DOHH2 (cell line): ENCODE data around the gene GABPB1.

Experiments
- H3F3A ChIP-seq: fragments of 200-600 bp; sonication (generic), shearing (Covaris generic); 2 replicates; pipeline ENCODE4 v1.6.0; 2016; ENCODE audit warnings: antibody characterized with exemption, mild to moderate bottlenecking; ENCODE audit not compliant: control insufficient read depth, insufficient read depth
- H3K27ac ChIP-seq: fragments of 200-600 bp; sonication (generic); 2 replicates; pipeline ENCODE4 v1.5.1; 2014; ENCODE audit warnings: low read depth, mild to moderate bottlenecking, low read length, moderate library complexity
- H3K27me3 ChIP-seq: fragments of 200-600 bp; sonication (generic); 2 replicates; pipeline ENCODE4 v1.6.1; 2014; ENCODE audit warnings: mild to moderate bottlenecking, low read length, mixed read lengths; ENCODE audit not compliant: control insufficient read depth
- H3K36me3 ChIP-seq: fragments of 200-600 bp; sonication (generic); 2 replicates; pipeline ENCODE4 v1.6.1; 2014; ENCODE audit warnings: mild to moderate bottlenecking, low read length, moderate library complexity, mixed read lengths; ENCODE audit not compliant: control insufficient read depth
- H3K4me1 ChIP-seq: fragments of 200-600 bp; sonication (generic); 2 replicates; pipeline ENCODE4 v1.6.1; 2014; ENCODE audit warnings: mild to moderate bottlenecking, low read length, mixed read lengths; ENCODE audit not compliant: control insufficient read depth
- H3K4me2 ChIP-seq: fragments of 200-600 bp; sonication (generic); 2 replicates; pipeline ENCODE4 v1.6.0; 2014; ENCODE audit warnings: mild to moderate bottlenecking, low read length, moderate library complexity
- H3K4me3 ChIP-seq: fragments of 200-600 bp; sonication (generic); 2 replicates; pipeline ENCODE4 v1.5.1; 2014; ENCODE audit warnings: mild to moderate bottlenecking, low read length, mixed read lengths
- H3K79me2 ChIP-seq: fragments of 200-600 bp; sonication (generic); 2 replicates; pipeline ENCODE4 v1.6.1; 2014; ENCODE audit warnings: mild to moderate bottlenecking, low read length, mixed read lengths; ENCODE audit not compliant: control insufficient read depth
- H3K9me2 ChIP-seq: fragments of 200-600 bp; sonication (generic); replicated peaks from 2 replicates; pipeline ENCODE4 v1.6.1; 2014; ENCODE audit warnings: mild to moderate bottlenecking, low read length, mixed read lengths; ENCODE audit not compliant: control insufficient read depth
- H3K9me3 ChIP-seq: fragments of 200-600 bp; sonication (generic); 2 replicates; pipeline ENCODE4 v1.6.1; 2014; ENCODE audit warnings: antibody characterized with exemption, low read length, mixed read lengths; ENCODE audit not compliant: control insufficient read depth, insufficient read depth
- H4K20me1 ChIP-seq: fragments of 200-600 bp; sonication (generic); 2 replicates; pipeline ENCODE4 v1.6.0; 2014; ENCODE audit warnings: low read depth, mild to moderate bottlenecking, antibody characterized with exemption, low read length, moderate library complexity; ENCODE audit not compliant: control insufficient read depth, insufficient read depth
- EZH2phosphoT487 ChIP-seq: fragments of 200-600 bp; sonication (generic); IDR thresholded peaks from 2 replicates; pipeline ENCODE4 v1.6.1; 2017; ENCODE audit warnings: borderline replicate concordance, mild to moderate bottlenecking, antibody characterized with exemption, low read length, moderate library complexity, mixed read lengths
- TF ChIP-seq, protein P1 (sequence below): fragments of 200-600 bp; sonication (generic); IDR thresholded peaks from one replicate; pipeline ENCODE4 v1.5.1; 2014; ENCODE audit warnings: antibody characterized with exemption, mild to moderate bottlenecking, low read depth, low read length; ENCODE audit not compliant: poor library complexity, severe bottlenecking

The GABPB1 gene

DNA sequence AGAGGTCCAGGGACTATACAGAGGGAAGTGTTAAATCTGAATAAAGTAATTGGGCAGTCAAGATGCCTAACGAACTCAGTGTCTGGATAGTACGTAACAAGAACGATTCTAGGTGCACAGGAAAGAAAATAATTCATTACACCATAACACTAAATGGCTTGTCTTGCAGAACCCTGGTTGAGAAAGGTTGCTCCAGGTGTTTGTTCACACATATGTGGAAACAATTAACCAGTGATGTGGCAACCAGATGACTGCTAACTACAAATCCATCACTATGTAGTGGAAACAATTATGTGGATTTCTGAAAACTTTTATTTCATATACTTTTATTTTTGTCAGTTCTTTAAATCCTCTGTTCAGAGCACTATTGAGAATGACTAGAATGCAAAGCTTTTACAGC lies 79.1 kb downstream of the GABPB1 start:
- H3K27me3 ChIP-seq, result no peaks in the 10 kb centered on the region
- H3K9me2 ChIP-seq, result no peaks in the 10 kb centered on the region
- H3K9me3 ChIP-seq, result no peaks in the 10 kb centered on the region
- H3K4me2 ChIP-seq, result no peak overlapping the region
- H3K79me2 ChIP-seq, result no peaks in the 10 kb centered on the region
- H3K27ac ChIP-seq, result no peak overlapping the region
- H3K4me1 ChIP-seq, result no peaks in the 10 kb centered on the region
- no peak for TF ChIP-seq EZH2phosphoT487
- TF ChIP-seq, protein P1, sequence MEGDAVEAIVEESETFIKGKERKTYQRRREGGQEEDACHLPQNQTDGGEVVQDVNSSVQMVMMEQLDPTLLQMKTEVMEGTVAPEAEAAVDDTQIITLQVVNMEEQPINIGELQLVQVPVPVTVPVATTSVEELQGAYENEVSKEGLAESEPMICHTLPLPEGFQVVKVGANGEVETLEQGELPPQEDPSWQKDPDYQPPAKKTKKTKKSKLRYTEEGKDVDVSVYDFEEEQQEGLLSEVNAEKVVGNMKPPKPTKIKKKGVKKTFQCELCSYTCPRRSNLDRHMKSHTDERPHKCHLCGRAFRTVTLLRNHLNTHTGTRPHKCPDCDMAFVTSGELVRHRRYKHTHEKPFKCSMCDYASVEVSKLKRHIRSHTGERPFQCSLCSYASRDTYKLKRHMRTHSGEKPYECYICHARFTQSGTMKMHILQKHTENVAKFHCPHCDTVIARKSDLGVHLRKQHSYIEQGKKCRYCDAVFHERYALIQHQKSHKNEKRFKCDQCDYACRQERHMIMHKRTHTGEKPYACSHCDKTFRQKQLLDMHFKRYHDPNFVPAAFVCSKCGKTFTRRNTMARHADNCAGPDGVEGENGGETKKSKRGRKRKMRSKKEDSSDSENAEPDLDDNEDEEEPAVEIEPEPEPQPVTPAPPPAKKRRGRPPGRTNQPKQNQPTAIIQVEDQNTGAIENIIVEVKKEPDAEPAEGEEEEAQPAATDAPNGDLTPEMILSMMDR, result no peak
- no peaks in the 10 kb centered on the region for H3F3A ChIP-seq
- peaks cover 6% of the 10 kb centered on the region; the same call in 1 of the 2 replicates for H3K36me3 ChIP-seq
- H4K20me1 ChIP-seq, result no peaks in the 10 kb centered on the region; the same call in 1 of the 2 replicates
- no peak overlapping the region for H3K4me3 ChIP-seq

DNA sequence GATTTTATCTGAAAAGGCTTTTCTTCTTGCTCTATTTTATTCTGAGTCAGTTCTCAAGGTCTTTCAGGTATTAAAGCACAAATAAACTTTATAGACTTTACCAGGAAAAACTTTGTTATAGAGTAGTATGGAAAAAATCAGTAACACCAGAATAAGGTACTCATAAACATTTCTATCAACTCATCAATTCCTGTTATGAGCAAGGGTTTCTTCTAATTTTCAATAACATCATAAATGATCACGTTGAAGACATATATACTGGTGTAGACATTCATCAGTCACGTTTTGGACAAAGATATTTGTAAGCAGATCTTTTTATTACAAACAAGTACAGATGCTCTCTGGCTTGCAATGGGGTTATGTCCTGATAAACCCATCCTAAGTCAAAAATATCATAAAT lies 79.9 kb downstream of the GABPB1 start:
- Histone ChIP-seq H3K4me3 (no peak overlapping the region), H3K4me1 (no peaks in the 10 kb centered on the region), H4K20me1 (no peaks in the 10 kb centered on the region; the same call in 1 of the 2 replicates), H3K9me2 (no peaks in the 10 kb centered on the region), H3K4me2 (no peak overlapping the region), H3K79me2 (no peaks in the 10 kb centered on the region), H3F3A (no peaks in the 10 kb centered on the region), H3K36me3 (peaks cover 6% of the 10 kb centered on the region; the same call in 1 of the 2 replicates), H3K27me3 (no peaks in the 10 kb centered on the region), H3K27ac (no peak overlapping the region), H3K9me3 (no peaks in the 10 kb centered on the region)
- TF ChIP-seq, protein P1, result no peak
- TF ChIP-seq EZH2phosphoT487, result no peak

DNA sequence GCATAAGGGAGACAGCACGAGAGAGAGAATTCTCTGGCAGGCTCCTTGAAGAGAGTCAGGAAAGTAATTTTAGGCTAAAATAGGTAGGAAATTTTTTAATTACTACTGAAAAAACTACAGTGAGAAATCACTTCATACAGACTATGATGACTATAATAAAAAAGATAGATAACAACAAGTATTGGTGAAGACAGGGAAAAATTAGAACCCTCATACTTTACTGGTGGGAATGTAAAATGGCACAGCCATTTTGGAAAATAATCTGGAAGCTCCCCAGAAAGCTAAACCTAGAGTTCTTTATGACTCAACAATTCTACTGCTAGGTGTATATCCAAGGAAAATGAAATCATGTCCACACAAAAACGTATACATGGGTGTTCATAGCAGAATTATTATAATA lies 87.4 kb downstream of the GABPB1 start:
- no peaks in the 10 kb centered on the region for H3F3A ChIP-seq
- no peaks in the 10 kb centered on the region for H4K20me1 ChIP-seq
- no peaks in the 10 kb centered on the region for H3K9me2 ChIP-seq
- H3K27me3 ChIP-seq, result peaks cover 3% of the 10 kb centered on the region; the same call in 1 of the 2 replicates
- no peak overlapping the region for H3K27ac ChIP-seq
- no peaks in the 10 kb centered on the region for H3K4me1 ChIP-seq
- no peaks in the 10 kb centered on the region for H3K79me2 ChIP-seq
- no peak overlapping the region for H3K4me2 ChIP-seq
- no peaks in the 10 kb centered on the region for H3K9me3 ChIP-seq
- TF ChIP-seq, protein P1, result no peak
- TF ChIP-seq EZH2phosphoT487, result no peak
- H3K4me3 ChIP-seq, result no peak overlapping the region
- H3K36me3 ChIP-seq, result no peaks in the 10 kb centered on the region

DNA sequence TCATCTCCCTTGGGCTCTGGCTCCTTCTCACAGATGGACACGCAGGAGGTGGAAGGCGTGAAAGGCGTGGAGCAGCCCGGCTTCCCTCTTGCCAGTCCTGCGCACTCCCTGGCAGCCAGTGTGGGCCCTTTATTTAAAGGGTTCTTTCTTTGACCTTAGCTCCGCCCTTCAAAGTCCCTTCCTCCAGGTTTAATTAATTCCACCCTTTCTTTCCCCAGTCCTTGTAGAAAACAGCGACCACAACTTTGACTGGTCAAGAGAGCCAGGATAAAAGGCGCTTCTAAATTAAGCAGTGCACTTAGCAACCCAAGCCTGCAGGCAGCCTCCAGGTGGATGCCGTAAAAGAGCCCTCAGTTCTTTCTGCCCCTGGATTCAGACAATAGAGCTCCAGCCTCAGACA lies 89.4 kb downstream of the GABPB1 start, which contains the start of gene HDC:
HDC (minus strand) TSS at position 107 of the 400 bp plus-strand sequence; CDS start at position 4, 103 bp downstream.
- H3K4me3 ChIP-seq, result no peak within 1 kb of the TSS
- H3K27ac ChIP-seq, result no peak within 1 kb of the TSS
- H3K9me2 ChIP-seq, result no peaks in the 10 kb centered on the region
- H3K4me1 ChIP-seq, result no peaks in the 10 kb centered on the region
- H3K27me3 ChIP-seq, result peaks cover 7% of the 10 kb centered on the region; the same call in 1 of the 2 replicates
- H3K4me2 ChIP-seq, result no peak within 1 kb of the TSS
- H4K20me1 ChIP-seq, result no peaks in the 10 kb centered on the region
- no peaks in the 10 kb centered on the region for H3K79me2 ChIP-seq
- no peaks in the 10 kb centered on the region for H3K9me3 ChIP-seq
- TF ChIP-seq EZH2phosphoT487, result no peak
- TF ChIP-seq, protein P1, result no peak
- H3F3A ChIP-seq, result no peaks in the 10 kb centered on the region
- H3K36me3 ChIP-seq, result no peaks in the 10 kb centered on the region
